Activated CD4-positive, alpha-beta T cell treated with anti-CD3 and anti-CD28 coated beads, Interleukin-2, amount 50 U/mL, for 1 hour (primary cell): ENCODE data around the gene NUDT4.
"Not testable (repeated sequence)": the region's sequence is repeated elsewhere in the genome, so short reads cannot be mapped to it uniquely, and the experiment has no call there.

Experiments
- DNase-seq: peaks from one replicate; pipeline ENCODE4 v3.0.0-alpha.2; 2020

The NUDT4 gene

GRCh38 chr12:93402333-93403311 is 24.9 kb downstream of the NUDT4 start:
- no peak for DNase-seq

DNA sequence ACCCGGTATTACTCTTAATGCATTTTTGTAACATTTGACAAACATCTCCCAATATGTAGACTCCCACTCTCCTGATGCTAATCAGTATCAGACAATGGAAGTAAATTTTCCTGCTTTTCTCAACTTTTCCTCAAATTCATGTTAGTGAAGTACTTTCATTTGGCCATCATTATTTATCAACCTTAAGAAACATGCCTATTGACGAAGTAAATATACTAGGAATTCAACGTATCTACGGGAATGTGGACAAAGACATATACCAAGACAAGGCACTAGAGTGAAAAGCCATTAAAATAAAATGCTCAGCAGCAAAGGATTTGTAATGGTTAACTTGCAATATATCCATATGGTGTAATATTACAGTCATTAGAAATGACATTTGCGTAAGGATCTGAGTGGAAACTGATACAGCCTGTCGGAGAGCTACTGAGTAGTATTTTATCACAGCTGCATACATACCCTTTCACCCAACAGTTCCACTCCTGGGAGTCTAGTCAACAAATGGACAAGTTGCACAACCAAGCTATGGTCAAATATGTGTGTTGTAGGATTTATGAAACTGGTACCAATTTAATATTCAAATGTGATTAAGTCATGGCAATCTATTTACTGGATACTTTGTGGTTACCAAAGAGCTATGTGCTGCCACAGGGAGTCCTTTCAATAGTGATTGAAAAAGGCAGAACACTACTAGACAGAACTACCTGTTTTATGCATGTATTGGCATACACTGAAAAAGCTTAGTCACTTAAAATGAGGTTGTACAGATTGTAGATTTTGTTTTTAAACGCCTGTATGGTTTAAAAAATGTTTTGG is 26.5 kb downstream of the NUDT4 start:
- no peak for DNase-seq

DNA sequence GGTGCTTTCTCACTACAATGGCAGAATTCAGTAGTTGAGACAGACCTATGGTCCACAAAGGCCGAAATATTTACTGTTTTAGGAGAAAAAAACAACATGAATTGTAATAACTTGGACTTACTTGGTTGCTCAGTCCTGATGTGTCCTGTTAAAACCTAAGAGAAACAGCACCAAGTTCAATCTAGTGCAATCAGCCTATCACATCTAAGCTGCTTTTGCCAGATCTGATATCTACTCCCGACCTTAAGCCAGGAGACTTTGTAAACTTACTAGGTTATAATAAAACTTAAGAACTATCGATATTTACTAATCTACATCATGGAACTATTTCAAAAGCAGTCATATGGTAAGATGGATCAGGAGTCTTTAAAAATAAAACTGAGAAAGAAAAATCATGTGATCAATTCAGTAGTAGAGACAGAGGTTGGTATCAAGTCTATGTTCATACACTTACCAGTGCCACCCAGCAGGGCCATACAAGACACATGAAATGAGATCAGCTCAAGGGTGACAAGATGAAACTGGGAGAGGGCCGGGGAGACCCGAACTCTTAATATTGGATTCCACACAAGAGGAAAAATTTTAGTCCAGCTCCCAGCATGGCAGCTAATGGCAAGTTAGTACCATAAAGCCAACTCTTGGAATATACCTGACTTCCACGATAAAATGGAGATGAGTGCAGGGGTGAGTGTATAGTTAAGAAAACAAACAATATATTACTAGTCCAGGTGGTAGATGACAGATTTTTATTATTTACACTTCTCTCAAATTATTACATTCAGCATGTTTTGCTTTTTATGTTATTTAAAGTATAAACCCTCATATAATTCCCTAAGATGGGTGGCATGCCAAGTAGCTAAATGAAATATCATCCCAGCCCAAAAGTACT is 27.5 kb downstream of the NUDT4 start:
- no peak for DNase-seq

GRCh38 chr12:93407054-93407962 is 29.6 kb downstream of the NUDT4 start:
- DNase-seq, result no peak

GRCh38 chr12:93407963-93408283 is 30.2 kb downstream of the NUDT4 start:
- DNase-seq, result no peak

DNA sequence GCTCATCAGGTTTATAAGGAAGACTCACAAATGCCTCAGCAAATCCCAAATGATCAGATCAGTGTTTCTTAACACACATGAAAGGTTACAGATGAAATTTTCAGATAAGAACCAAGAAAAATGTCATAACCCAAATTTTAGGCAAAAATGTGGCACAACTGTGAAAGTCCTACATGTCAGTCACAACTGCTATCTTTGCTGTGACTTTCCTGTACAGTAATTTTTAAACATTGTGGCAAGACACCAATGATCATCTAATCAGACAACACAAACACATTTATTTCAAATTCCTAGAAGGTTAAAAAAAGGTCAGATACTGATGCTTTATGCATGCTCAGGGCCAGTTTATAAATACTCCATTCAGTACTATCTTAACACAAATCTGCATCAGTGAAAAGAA is 31.1 kb downstream of the NUDT4 start:
- no peak for DNase-seq

GRCh38 chr12:93409343-93410187 is 31.8 kb downstream of the NUDT4 start:
- DNase-seq, result not testable (repeated sequence)

- not testable (repeated sequence) for DNase-seq
Observed at GRCh38 chr12:93411060-93411459, 33.3 kb downstream of the NUDT4 start.

GRCh38 chr12:93412396-93412795 is 34.7 kb downstream of the NUDT4 start:
- DNase-seq, result not testable (repeated sequence)

DNA sequence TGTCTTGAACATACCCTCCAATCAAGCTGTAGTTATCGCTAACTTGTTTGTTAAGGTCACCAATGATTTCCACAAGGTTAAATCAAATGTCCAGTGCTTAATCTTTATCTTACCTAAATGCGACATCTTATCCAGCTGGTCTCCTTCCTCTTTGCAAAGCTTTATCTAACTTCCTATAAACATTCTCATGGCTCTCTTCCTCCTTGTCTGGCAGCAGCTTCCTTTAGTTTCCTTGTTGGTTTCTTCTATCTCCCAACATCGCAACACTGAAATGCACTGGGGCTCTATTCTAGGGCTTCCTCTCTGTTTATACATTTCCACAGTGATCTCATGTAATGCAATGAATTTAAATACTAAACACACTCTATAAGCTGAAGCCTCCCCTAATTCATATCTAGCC is 35.3 kb downstream of the NUDT4 start:
- DNase-seq, result no peak

DNA sequence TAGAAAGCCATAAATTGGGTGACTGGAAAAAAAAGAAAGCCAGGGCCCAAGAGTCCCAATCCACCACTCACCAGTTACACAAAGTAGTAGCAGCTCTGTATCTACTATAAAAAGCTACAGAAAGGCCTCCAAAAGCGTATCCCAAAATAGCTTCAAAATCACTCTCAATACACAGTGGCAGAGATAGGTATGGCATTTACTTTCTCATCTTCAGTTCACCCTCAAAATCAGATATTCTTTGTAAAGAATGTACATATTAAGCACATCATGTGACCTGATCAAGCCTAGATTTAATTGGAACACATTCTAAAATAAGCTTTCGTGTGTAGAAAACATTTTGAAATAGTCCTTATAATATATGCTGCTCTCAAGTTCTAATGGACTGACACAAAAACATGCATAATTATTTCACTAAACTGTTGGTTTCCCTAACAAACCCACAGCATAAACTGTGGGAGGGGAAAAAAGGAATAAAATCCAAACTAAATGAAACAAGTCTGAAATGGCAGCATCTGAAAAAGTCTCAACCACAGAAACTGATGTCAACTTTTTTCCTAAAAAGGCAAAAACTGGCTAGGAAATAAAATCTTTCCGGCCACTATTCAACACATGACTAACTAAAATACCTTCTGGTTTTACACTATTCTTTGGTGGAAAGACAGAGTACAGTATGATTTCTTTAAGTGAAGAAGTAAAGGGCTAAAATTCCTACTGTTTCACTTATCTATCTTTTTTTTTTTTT is 38.2 kb downstream of the NUDT4 start:
- no peak for DNase-seq

DNA sequence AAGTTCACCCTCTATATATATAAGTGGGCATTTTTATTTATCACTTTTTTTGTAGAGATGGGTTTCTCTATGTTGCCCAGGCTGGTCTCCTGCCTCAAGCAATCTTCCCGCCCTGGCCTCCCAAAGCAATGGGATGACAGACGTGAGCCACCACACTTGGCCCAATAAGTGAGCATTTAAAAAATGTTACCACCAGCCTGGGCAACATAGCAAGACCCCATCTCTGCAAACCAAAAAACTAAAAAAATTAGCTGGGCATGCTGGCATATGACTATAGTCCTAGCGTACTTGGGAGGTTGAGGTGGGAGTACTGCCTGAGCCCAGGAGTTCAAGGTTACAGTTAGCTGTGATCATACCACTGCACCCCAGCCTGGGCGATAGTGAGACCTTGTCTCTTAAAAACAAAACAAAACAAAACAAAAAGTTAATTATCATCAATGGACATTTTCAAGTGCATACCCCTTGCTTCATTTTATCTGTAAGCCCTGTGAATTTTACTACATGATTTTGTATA is 40.3 kb downstream of the NUDT4 start:
- DNase-seq, result no peak

DNA sequence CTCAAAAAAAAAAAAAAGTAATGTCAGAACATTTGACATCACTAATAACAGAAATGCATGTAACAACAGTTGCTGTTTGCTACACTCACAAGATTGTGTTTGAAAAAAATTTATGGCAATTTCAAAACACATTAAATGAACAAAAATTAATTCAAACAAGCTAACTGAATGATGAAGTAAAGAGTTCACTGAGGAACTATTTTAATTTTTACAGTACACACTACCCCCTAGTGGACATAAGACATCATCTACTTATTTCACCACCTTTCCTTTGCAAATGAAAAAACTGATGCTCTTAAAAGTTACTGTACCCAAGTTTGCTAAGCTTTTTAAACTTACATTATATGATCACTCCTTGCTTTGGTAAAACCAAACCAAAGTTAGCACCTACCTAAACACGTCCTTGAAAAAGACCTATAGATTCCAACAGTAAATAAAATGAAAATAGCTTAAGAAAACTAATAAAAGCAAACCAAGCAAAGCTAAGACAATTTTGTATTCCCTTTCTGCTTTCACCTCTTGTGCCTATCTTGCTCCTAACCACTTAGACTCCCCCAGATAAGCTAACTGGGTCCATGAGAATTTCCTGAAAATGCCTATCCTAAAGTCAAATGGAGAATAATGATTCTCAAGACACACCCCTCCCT is 41.8 kb downstream of the NUDT4 start:
- no peak for DNase-seq

DNA sequence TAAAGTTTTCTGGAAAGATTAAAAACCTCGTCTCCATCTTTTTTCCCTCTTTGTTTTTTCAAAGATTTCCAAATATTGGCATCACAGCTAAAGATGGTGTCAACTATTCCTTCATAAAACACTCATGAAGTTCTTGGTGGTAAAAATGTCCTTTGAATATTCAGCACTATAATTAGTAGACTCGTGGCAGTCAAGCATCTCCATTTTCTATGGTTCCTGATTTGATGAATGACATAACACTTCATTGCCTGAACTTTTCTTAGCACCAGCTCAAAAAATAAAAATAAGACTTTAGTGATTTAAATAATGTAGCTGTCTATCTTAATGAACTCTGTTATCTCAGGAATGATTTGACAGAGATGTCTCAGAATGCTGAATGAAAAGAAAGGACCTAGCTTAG is 44.3 kb downstream of the NUDT4 start:
- DNase-seq, result no peak

DNA sequence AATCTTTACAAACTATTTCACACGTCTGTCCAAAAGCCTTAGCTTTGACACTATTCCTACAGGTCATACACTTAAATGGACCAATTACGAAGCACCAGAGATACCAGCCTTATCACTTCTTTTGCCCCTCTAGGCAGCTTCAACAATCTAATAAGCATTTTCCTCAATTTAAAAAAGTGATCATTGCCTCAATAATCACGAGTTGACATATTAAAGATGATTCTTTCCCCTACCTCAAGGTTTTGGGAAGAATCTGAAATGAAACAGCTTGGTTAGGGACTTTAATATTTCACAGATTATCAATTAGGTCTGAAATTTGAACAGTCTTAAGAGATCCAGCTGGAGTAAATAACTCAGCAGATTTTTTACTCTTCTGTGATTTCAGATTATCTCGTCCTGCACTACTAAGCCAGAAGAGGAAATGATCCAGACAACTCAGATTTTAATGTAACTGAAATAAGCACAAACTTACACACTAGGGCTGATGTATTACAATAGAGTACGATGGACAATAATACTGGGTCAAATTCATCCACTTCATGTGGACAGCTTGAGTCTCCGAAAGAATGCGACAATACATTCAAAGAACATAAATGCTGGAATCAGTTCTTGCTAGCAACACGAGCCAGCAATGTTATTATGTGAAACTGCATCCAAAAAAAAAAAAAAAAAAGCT is 48.1 kb downstream of the NUDT4 start:
- no peak for DNase-seq

DNA sequence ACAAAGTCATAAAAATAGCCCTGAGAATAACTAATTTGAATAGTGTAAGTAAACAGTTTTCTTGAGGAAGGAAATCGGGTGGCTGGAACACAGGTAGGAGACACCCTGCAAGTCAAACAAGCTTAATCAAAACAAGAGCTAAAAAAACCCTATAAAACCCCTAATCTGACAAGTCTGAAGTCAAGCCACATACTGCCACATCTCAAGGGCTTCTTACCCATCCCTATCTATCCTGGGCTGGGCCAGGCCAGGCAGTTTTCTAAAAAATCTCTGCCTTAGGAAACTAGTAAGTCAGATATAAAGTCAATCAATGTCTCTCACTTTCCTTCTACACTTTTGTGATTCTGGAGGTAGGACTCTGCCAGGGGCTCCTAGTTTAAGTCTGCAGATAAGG is 48.7 kb downstream of the NUDT4 start:
- DNase-seq, result no peak

DNA sequence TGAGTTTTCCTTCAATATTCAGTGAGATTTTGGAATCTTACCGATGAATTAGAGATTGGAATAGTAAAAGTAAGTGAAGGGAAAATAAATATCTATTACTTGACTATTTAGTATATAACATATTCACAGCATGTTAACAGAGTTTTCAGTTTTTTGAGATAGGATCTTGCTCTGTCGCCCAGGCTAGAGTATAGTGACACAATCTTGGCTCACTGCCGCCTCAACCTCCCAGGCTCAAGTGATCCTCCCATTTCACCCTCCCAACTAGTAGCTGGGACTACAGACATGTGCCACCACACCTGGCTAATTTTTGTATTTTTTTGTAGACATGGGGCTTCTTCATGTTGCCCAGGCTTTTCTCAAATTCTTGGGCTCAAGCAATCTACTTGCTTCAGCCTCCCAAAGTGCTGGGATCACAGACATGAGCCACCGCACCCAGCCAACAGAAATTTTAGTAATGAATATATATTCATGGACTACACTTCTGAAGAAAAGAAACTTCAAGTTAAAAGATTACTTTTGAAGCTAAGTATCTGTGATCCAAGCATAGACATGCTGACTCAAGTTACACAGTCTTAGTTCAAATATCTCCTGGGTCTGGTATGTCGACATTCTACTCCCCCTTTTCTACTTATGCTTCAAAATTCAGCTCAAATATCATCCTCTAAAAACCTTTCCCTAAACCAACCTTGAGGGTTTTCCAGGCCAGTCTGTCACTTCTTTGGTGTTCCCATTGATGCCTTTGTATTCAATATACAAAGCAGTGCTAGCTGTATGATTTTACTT is 50.2 kb downstream of the NUDT4 start:
- DNase-seq, result no peak

DNA sequence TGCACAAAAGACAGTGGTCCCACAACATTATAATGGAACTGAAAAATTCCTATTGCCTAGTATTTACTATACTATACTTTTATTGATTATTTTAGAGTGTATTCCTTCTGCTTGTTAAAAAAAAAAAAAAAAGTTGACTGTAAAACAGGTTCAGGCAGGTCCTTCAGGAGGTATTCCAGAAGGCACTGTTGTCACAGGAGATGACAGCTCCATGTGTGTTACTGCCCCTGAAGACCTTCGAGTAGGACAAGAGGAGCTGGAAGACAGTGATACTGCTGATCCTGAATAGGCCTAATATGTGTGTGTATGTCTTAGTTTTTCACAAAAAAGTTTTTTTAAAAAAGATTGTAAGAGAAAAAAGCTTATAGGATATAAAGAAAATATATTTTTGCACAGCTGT is 51.7 kb downstream of the NUDT4 start:
- DNase-seq, result no peak
